AG09319 (cell line): ENCODE results near the gene RSBN1L.

Source experiments
- DNase-seq: peaks from one replicate; pipeline ENCODE4 v3.0.0-alpha.2; 2010; ENCODE audit warnings: low read depth; ENCODE audit errors: extremely low read depth
- TF ChIP-seq, protein P1 (sequence below): IDR thresholded peaks from 2 replicates; pipeline ENCODE4 v1.5.1; 2011; ENCODE audit warnings: low read depth, mild to moderate bottlenecking, inconsistent platforms, low read length, moderate library complexity

The RSBN1L gene

DNA sequence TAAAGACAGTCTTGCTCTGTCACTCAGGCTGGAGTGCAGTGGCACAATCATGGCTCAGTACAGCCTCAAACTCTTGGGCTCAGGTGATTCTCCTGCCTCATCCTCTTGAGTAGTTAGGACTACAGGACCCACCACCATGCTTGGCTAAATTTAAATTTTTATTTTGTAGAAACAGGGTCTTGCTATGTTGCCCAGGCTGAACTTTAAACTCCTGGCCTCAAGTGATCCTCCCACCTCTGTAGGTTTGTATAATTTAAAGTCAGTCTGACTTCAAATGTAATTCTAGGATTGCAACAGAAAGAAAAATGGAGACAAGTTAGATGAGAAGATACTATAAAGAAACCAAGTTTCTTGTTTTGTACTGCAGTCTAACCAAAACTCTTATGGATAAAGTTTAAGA, 90.5 kb downstream of the RSBN1L start:
- TF ChIP-seq, protein P1, sequence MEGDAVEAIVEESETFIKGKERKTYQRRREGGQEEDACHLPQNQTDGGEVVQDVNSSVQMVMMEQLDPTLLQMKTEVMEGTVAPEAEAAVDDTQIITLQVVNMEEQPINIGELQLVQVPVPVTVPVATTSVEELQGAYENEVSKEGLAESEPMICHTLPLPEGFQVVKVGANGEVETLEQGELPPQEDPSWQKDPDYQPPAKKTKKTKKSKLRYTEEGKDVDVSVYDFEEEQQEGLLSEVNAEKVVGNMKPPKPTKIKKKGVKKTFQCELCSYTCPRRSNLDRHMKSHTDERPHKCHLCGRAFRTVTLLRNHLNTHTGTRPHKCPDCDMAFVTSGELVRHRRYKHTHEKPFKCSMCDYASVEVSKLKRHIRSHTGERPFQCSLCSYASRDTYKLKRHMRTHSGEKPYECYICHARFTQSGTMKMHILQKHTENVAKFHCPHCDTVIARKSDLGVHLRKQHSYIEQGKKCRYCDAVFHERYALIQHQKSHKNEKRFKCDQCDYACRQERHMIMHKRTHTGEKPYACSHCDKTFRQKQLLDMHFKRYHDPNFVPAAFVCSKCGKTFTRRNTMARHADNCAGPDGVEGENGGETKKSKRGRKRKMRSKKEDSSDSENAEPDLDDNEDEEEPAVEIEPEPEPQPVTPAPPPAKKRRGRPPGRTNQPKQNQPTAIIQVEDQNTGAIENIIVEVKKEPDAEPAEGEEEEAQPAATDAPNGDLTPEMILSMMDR, result no peak

DNA sequence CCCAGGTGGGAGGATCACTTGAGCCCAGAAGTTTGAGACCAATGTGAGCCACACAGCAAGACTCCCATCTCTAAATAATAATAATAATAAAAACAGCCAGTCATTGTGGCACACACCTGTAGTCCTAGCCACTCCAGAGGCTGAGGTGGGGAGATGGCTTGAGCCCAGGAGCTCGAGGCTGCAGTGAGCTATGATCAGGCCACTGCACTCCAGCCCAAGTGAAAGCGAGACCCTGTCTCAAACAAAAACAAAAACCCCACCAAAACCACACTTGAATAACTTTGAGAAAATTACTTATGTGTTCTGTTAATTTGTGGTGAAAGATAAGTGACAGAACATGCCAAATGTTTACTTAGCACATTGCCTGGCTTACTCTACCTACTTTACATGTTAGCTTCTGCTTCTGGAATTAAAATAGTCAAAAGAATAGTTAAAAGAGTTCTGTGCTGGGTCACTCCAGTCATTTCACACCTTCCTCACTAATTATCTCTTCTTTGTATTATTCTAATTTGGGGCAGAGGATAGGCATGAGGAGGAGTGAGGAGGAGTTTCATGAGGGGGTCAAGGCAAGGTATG, 92.2 kb downstream of the RSBN1L start:
- DNase-seq, result no peak
- TF ChIP-seq, protein P1, result no peak

More for the DNA sequence above, 90.5 kb downstream of the RSBN1L start:
- no peak for DNase-seq

DNA sequence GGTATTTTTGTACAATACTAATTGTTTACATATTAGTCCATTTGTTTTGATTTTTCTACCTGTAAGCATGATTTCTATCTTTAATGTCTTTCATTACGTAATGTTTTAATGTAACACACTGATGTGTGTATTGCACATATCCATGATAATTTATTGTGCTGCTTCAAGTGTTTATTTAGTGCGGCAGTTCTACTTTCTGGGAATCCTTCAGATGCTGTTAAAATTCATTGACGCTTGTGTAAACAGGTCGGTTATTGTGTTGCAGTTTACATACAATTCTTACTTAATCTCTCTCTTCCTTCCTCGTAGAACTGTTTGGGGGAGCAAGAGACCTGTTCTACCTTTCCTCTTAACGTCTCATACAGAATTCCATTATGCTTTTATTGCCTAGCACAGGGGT, 95.1 kb downstream of the RSBN1L start:
- TF ChIP-seq, protein P1, result no peak
- no peak for DNase-seq

DNA sequence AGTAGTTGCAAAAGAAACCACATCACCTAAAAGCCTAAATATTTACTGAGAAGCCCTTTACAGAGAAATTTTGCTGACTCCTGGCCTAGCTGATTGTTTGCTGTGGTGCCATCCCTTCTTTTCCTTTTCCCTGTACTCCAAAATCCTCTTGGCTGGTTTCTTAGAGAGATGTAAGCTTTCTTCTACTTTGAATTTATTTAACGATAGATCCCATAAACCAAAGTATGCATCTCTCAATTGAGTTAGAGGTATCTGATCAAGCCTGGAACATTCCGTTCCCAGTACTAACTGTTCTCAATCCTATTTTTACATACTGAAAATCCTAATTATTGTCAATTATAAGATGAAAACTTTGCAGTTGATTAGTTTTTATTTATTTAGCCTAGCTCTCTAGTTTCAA, 95.7 kb downstream of the RSBN1L start:
- TF ChIP-seq, protein P1, result no peak

DNA sequence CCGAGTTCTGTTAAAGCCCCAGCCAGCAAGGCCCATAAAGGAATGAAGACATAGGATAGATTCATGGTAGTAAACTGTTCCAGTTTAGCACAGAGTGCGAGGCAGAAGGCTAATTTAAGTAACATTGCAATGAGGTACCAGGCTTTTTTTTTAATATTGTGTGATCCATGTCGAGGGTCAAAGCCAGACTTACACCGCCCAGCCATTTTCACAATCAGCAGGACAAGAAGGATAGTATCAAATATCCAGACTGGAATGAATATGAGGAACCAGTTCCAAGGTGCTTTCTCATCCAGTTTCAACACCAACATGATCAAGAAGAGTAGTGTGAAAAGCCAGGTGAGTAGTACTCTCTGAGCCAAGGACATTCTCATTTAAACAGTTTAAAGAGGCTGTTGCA, 97.7 kb downstream of the RSBN1L start:
- TF ChIP-seq, protein P1, result no peak
- DNase-seq, result no peak

More for the DNA sequence above, 95.7 kb downstream of the RSBN1L start:
- DNase-seq, result no peak

DNA sequence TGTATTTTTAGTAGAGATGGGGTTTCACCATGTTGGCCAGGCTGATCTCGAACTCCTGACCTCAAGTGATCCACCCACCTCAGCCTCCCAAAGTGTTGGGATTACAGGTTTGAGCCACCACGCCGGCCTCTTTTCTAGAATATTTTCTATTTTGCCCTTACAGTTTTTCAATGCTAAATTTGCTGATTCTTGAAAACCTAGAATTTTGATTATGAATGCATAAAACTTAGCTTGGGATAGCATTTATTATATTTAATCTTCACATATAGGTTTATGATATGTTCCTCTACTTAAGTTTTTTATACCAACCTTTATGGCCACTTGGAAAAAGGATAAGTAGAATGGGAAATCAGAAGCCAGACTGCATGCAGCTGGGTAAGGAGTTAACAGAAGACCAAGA, 99.8 kb downstream of the RSBN1L start:
- TF ChIP-seq, protein P1, result no peak

DNA sequence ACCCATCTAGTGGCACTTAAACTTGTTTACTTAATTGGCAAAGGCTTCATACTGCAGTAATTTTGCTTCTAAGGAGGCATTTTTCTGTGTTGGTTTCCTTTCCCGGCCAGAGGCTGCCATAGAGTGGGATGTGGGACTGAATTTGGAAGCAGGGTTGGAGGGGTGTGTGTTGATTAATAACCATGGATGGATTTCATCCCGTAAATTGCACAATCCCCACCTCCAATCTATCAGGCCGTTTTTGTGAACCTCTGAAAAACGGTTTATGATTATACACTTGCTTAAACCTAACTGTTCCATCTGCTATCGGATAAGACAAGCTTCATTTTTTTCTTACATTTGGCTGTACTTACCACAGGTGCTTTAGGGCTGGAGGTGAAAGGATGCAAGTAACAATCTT, 100.7 kb downstream of the RSBN1L start:
- no peak for DNase-seq
- TF ChIP-seq, protein P1, result no peak

More for the DNA sequence above, 99.8 kb downstream of the RSBN1L start:
- DNase-seq, result no peak
